OCI-LY3 (cell line): Measurements from ENCODE around the gene MMP28.
A peak's percentile ranks its signal among the peaks of the same experiment; 100 is the strongest.

Source experiments
- H2AFZ ChIP-seq: fragments of 200-600, 300-600 bp; shearing (Covaris generic); 2 replicates; pipeline ENCODE4 v1.6.0; 2014; ENCODE audit warnings: antibody characterized with exemption, low read depth, low read length
- H3K27ac ChIP-seq: fragments of 200-600, 300-600 bp; sonication (generic); 2 replicates; pipeline ENCODE4 v1.5.1; 2014; ENCODE audit warnings: mild to moderate bottlenecking, low read length, moderate library complexity, mixed read lengths
- H3K27me3 ChIP-seq: fragments of 200-600, 300-600 bp; sonication (generic); 2 replicates; pipeline ENCODE4 v1.6.1; 2014; ENCODE audit warnings: low read depth, low read length, mixed read lengths
- H3K36me3 ChIP-seq: fragments of 200-600, 300-600 bp; sonication (generic); replicated peaks from 2 replicates; pipeline ENCODE3; 2014; ENCODE audit warnings: low read depth, low read length, mixed read lengths
- H3K4me1 ChIP-seq: fragments of 300-600, 200-600 bp; sonication (generic); 2 replicates; pipeline ENCODE4 v1.6.1; 2014; ENCODE audit warnings: low read length, mixed read lengths
- H3K4me2 ChIP-seq: fragments of 200-600, 300-600 bp; sonication (generic); 2 replicates; pipeline ENCODE4 v1.6.1; 2014; ENCODE audit warnings: low read length, mixed read lengths
- H3K4me3 ChIP-seq: fragments of 300-600, 200-600 bp; sonication (generic); 2 replicates; pipeline ENCODE4 v1.5.1; 2014; ENCODE audit warnings: antibody characterized with exemption, mild to moderate bottlenecking, low read length, moderate library complexity
- H3K79me2 ChIP-seq: fragments of 300-600, 200-600 bp; shearing (Covaris generic); 2 replicates; pipeline ENCODE4 v1.6.1; 2014; ENCODE audit warnings: mild to moderate bottlenecking, low read length, mixed read lengths
- H3K9ac ChIP-seq: fragments of 300-600, 200-600 bp; shearing (Covaris generic); 2 replicates; pipeline ENCODE4 v1.6.0; 2014; ENCODE audit warnings: mild to moderate bottlenecking, low read length, moderate library complexity
- H3K9me3 ChIP-seq: fragments of 200-600, 300-600 bp; shearing (Covaris generic); 2 replicates; pipeline ENCODE4 v1.6.1; 2014; ENCODE audit warnings: low read length, mixed read lengths; ENCODE audit not compliant: insufficient read depth
- H4K20me1 ChIP-seq: fragments of 200-600, 300-600 bp; sonication (generic); 2 replicates; pipeline ENCODE4 v1.6.1; 2016; ENCODE audit warnings: low read length, mixed read lengths; ENCODE audit not compliant: insufficient read depth
- EZH2phosphoT487 ChIP-seq: fragments of 200-600 bp; shearing (Covaris generic); IDR thresholded peaks from 2 replicates; pipeline ENCODE4 v1.6.1; 2018; ENCODE audit warnings: antibody characterized with exemption, mixed run types, low read depth
- TF ChIP-seq, protein P1 (sequence below): fragments of 200-600, 300-600 bp; sonication (generic); IDR thresholded peaks from 2 replicates; pipeline ENCODE4 v1.5.1; 2014; ENCODE audit warnings: antibody characterized with exemption, low read length, low read depth

MMP28 gene

GRCh38 chr17:35749560-35750412 lies 45.7 kb downstream of the MMP28 start:
- Histone ChIP-seq H2AFZ (peak overlapping the region; percentile 10; the same call in 1 of the 2 replicates), H3K27ac (no peak overlapping the region), H4K20me1 (no peaks in the 10 kb centered on the region), H3K4me1 (peaks cover 13% of the 10 kb centered on the region; the same call in 1 of the 2 replicates), H3K36me3 (no peaks in the 10 kb centered on the region), H3K27me3 (peaks cover 23% of the 10 kb centered on the region), H3K9me3 (no peaks in the 10 kb centered on the region), H3K9ac (peak overlapping the region; percentile 19; the same call in 1 of the 2 replicates), H3K79me2 (no peaks in the 10 kb centered on the region), H3K4me3 (peak overlapping the region; percentile 73), H3K4me2 (peak overlapping the region; percentile 73)
- TF ChIP-seq, protein P1, sequence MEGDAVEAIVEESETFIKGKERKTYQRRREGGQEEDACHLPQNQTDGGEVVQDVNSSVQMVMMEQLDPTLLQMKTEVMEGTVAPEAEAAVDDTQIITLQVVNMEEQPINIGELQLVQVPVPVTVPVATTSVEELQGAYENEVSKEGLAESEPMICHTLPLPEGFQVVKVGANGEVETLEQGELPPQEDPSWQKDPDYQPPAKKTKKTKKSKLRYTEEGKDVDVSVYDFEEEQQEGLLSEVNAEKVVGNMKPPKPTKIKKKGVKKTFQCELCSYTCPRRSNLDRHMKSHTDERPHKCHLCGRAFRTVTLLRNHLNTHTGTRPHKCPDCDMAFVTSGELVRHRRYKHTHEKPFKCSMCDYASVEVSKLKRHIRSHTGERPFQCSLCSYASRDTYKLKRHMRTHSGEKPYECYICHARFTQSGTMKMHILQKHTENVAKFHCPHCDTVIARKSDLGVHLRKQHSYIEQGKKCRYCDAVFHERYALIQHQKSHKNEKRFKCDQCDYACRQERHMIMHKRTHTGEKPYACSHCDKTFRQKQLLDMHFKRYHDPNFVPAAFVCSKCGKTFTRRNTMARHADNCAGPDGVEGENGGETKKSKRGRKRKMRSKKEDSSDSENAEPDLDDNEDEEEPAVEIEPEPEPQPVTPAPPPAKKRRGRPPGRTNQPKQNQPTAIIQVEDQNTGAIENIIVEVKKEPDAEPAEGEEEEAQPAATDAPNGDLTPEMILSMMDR: no peak
- TF ChIP-seq EZH2phosphoT487: no peak

GRCh38 chr17:35748979-35749378 lies 46.5 kb downstream of the MMP28 start:
- Histone ChIP-seq H3K4me1 (peaks cover 13% of the 10 kb centered on the region; the same call in 1 of the 2 replicates), H3K79me2 (no peaks in the 10 kb centered on the region), H3K36me3 (no peaks in the 10 kb centered on the region), H3K4me2 (no peak overlapping the region), H3K27ac (no peak overlapping the region), H3K9me3 (no peaks in the 10 kb centered on the region), H4K20me1 (no peaks in the 10 kb centered on the region), H3K4me3 (no peak overlapping the region), H3K27me3 (peaks cover 23% of the 10 kb centered on the region), H3K9ac (no peak overlapping the region), H2AFZ (no peak overlapping the region)
- TF ChIP-seq, protein P1: no peak
- no peak for TF ChIP-seq EZH2phosphoT487

- Histone ChIP-seq H3K4me2 (no peak overlapping the region), H2AFZ (no peak overlapping the region), H3K36me3 (no peaks in the 10 kb centered on the region), H3K4me1 (peaks cover 13% of the 10 kb centered on the region; the same call in 1 of the 2 replicates), H3K9ac (no peak overlapping the region), H3K4me3 (no peak overlapping the region), H3K27me3 (peaks cover 23% of the 10 kb centered on the region), H4K20me1 (no peaks in the 10 kb centered on the region), H3K9me3 (no peaks in the 10 kb centered on the region), H3K27ac (no peak overlapping the region), H3K79me2 (no peaks in the 10 kb centered on the region)
- TF ChIP-seq, protein P1: no peak
- no peak for TF ChIP-seq EZH2phosphoT487
Observed at GRCh38 chr17:35748341-35748841, 47.0 kb downstream of the MMP28 start.

DNA sequence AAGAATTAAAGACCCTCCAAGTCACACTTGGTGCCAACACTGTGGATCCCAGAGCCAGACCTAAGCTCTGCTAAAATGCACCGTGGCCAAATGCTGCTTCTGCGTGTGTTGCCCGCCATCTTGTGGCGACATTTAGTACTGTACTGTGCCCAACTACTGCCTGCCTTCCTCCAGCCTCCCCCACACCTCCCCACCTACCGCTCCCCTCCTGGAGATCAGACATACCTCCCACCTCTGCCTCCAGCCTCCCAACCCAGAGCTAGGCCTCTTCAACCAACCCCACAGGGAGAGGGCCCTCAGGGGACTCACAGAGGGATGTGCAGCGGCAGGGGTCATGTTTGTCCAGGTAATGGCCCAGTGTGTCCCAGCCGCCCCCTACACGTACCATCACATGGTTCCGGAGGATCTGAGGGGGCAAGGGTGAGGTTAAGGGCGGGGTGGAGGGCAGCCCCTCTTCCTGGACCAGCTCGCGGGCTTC lies 47.9 kb downstream of the MMP28 start:
- Histone ChIP-seq H3K9ac (no peak overlapping the region), H3K4me2 (peak overlapping the region; percentile 35), H3K36me3 (no peaks in the 10 kb centered on the region)

More for the DNA sequence above, 47.9 kb downstream of the MMP28 start:
- H3K79me2 ChIP-seq: no peaks in the 10 kb centered on the region
- H3K27ac ChIP-seq: no peak overlapping the region
- peaks cover 23% of the 10 kb centered on the region for H3K27me3 ChIP-seq
- H3K4me1 ChIP-seq: peaks cover 13% of the 10 kb centered on the region; the same call in 1 of the 2 replicates
- no peaks in the 10 kb centered on the region for H4K20me1 ChIP-seq
- no peaks in the 10 kb centered on the region for H3K9me3 ChIP-seq
- H2AFZ ChIP-seq: no peak overlapping the region
- TF ChIP-seq, protein P1: peak; percentile 90
- no peak for TF ChIP-seq EZH2phosphoT487
- H3K4me3 ChIP-seq: no peak overlapping the region
